A549 (cell line): Measurements from ENCODE around the gene THRA.

Experiments used
- BHLHE40 ChIP-seq: IDR thresholded peaks from 2 replicates; pipeline ENCODE4 v1.6.1; 2012; ENCODE audit warnings: low read depth, low read length, inconsistent platforms
- CTCF ChIP-seq: fragments of >200 bp; sonication (Bioruptor Twin); formaldehyde crosslinking; IDR thresholded peaks from 3 replicates; pipeline ENCODE4 v1.5.1; 2016
- HOXA7 ChIP-seq: fragments of 250-450 bp; sonication (Bioruptor Pico); IDR thresholded peaks from 2 replicates; pipeline ENCODE4 v1.5.0; 2020; ENCODE audit warnings: mild to moderate bottlenecking, moderate library complexity
- POLR2AphosphoS2 ChIP-seq: conservative IDR thresholded peaks from 2 replicates; pipeline ENCODE4 v1.6.1; 2012; ENCODE audit warnings: low read length, improper control_type of control experiment, inconsistent platforms
- RAD21 ChIP-seq, 2 experiments: fragments of >200 bp in 1 of 2; sonication (Bioruptor Twin) in 1 of 2; formaldehyde crosslinking in 1 of 2; IDR thresholded peaks in 1 of 2; conservative IDR thresholded peaks in 1 of 2; 2 replicates in 1 of 2; 3 replicates in 1 of 2; pipeline ENCODE4 v1.6.1; 2012 to 2018; ENCODE audit warnings: inconsistent platforms in 1 of 2
- REST ChIP-seq: fragments of 200-600 bp; sonication (generic); IDR thresholded peaks from 2 replicates; pipeline ENCODE4 v1.6.1; 2016; ENCODE audit warnings: antibody characterized with exemption, mild to moderate bottlenecking, moderate library complexity
- TF ChIP-seq, protein P1 (sequence below): IDR thresholded peaks from 2 replicates; pipeline ENCODE4 v1.6.1; 2012

- TF ChIP-seq CTCF, result peak; percentile 61
- TF ChIP-seq, protein P1, sequence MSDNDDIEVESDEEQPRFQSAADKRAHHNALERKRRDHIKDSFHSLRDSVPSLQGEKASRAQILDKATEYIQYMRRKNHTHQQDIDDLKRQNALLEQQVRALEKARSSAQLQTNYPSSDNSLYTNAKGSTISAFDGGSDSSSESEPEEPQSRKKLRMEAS, result no peak
- no peak for TF ChIP-seq POLR2AphosphoS2
- TF ChIP-seq REST, result no peak
- peak; percentile 30 to 49; a peak in 3 of 5 replicates for TF ChIP-seq RAD21 (conservative IDR thresholded peaks at IDR 0.05 in 1 of 2, IDR thresholded peaks at IDR 0.05 in 1 of 2)
- TF ChIP-seq HOXA7, result no peak
- no peak for TF ChIP-seq BHLHE40
Measured at GRCh38 chr17:40035162-40035559, 27.6 kb upstream of the THRA start.
